Measurements from ENCODE around the gene LPIN3. TPM values are rescaled to one million over a fixed set of nuclear protein-coding genes. Genes with fewer than 3 reads are reported as not detected.

LPIN3 gene
- total and polyA plus RNA-seq, 2 donors (not counting 3 experiments of a cell fraction or from before 2014, with no cell fraction given): 2.1 to 3.0 TPM

DNA sequence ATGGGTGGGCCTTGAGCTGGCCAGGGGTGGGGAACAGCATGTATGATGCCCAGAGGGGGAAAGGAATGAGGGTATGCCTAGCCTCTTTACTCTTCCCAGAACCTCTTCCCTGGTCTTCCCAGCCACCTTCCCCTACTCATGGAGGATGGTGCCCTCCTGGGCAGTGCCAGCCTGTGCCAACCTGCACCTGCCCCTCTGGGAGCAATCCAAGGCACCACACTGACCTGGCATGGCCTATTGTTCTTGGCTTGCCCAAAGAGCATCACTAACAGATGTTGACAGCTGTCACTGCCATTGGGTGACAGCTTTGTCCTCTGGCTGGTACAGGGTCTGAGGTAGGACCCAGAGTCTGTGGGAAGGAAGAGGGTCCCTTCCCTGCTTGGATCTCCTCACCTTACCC, 12.9 kb downstream of the LPIN3 start:
- H4K20me1 ChIP-seq (replicated peaks; ENCODE audit: control insufficient read depth, extremely low read depth, insufficient read depth, low read length): no peaks in the 10 kb centered on the region
- DNase-seq (ENCODE audit: low read depth, low spot score) (no peak), FAIRE-seq (no peak)
- H2AFZ ChIP-seq (ENCODE audit: low read depth, low read length): no peak overlapping the region
- no peaks in the 10 kb centered on the region for H3K9me1 ChIP-seq (replicated peaks; ENCODE audit: control insufficient read depth, extremely low read depth, insufficient read depth, low read length)
- dilution Hi-C loops (cut with MboI; ENCODE audit: extremely low pct_ligation_motif_present, low sequenced_read_pairs) (no loop called here), intact Hi-C loops (cut with micrococcal nuclease) (no loop called here)
- H3K36me3 ChIP-seq (ENCODE audit: control insufficient read depth in 2 of 2, extremely low read depth in 1 of 2, insufficient read depth in 2 of 2, low read length in 2 of 2): no peaks in the 10 kb centered on the region
- H3K9me3 ChIP-seq (replicated peaks; ENCODE audit: control insufficient read depth, insufficient read depth, low read length): no peaks in the 10 kb centered on the region
- H3K27ac ChIP-seq (ENCODE audit: insufficient read depth, low read depth, low read length): no peak overlapping the region
- ChIA-PET POLR2A (no interaction called here), CTCF (interaction anchor here (0.6 to 1.8 kb wide), 3 partner anchors 131 to 218 kb away, joined by 3 to 5 read pairs (median 4); no protein-coding TSS in a partner anchor)
- H3K9ac ChIP-seq (replicated peaks; ENCODE audit: extremely low read depth, insufficient read depth, low read length): no peak overlapping the region
- H3K4me2 ChIP-seq (ENCODE audit: insufficient read depth, low read length): no peak overlapping the region
- no peaks in the 10 kb centered on the region for H3K4me1 ChIP-seq (ENCODE audit: control insufficient read depth, extremely low read depth, insufficient read depth, low read length)
- no peak for TF ChIP-seq FOS (IDR thresholded peaks at IDR 0.05; ENCODE audit: borderline replicate concordance, insufficient read depth, low read length)
- TF ChIP-seq POLR2A (IDR thresholded peaks at IDR 0.05; ENCODE audit: low read depth, low read length): no peak
- TF ChIP-seq JUN (IDR thresholded peaks at IDR 0.05; ENCODE audit: borderline replicate concordance, insufficient read depth, insufficient read length, low read depth): no peak
- TF ChIP-seq, protein P1, sequence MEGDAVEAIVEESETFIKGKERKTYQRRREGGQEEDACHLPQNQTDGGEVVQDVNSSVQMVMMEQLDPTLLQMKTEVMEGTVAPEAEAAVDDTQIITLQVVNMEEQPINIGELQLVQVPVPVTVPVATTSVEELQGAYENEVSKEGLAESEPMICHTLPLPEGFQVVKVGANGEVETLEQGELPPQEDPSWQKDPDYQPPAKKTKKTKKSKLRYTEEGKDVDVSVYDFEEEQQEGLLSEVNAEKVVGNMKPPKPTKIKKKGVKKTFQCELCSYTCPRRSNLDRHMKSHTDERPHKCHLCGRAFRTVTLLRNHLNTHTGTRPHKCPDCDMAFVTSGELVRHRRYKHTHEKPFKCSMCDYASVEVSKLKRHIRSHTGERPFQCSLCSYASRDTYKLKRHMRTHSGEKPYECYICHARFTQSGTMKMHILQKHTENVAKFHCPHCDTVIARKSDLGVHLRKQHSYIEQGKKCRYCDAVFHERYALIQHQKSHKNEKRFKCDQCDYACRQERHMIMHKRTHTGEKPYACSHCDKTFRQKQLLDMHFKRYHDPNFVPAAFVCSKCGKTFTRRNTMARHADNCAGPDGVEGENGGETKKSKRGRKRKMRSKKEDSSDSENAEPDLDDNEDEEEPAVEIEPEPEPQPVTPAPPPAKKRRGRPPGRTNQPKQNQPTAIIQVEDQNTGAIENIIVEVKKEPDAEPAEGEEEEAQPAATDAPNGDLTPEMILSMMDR (IDR thresholded peaks at IDR 0.05; ENCODE audit: extremely low read depth in 1 of 2, insufficient read depth in 1 of 2, low read depth in 1 of 2, low read length in 2 of 2): no peak
- TF ChIP-seq MAX (IDR thresholded peaks at IDR 0.05; ENCODE audit: insufficient read depth, insufficient read length): no peak
- TF ChIP-seq POLR2AphosphoS5 (IDR thresholded peaks at IDR 0.05; ENCODE audit: insufficient read depth, low read depth, low read length): no peak
- no peak for TF ChIP-seq MYC (IDR thresholded peaks at IDR 0.05; ENCODE audit: low read depth, low read length)
- BruUV-seq (replicated peaks): no TSS peak
- H3K27me3 ChIP-seq (ENCODE audit: control insufficient read depth in 2 of 2, insufficient read depth in 2 of 2, low read length in 2 of 2): no peaks in the 10 kb centered on the region
- no peaks in the 10 kb centered on the region for H3K79me2 ChIP-seq (ENCODE audit: control insufficient read depth, insufficient read depth, low read length)
- H3K4me3 ChIP-seq (replicated peaks in 1 of 3; ENCODE audit: insufficient read depth in 1 of 3, low read depth in 1 of 3, low read length in 3 of 3): no peak overlapping the region
